WTC11 (cell line): ENCODE data around the gene MRPS27. TPM values are rescaled to one million over a fixed set of nuclear protein-coding genes. Genes with fewer than 3 reads are reported as not detected.
A peak's percentile ranks its signal among the peaks of the same experiment; 100 is the strongest.

ENCODE experiments used
- ATAC-seq: fragments of 200-7000 bp; cut with Tn5 transposase; 2 replicates; pipeline ENCODE4 v1.10.0; 2021; ENCODE audit warnings: mild to moderate bottlenecking, moderate library complexity
- CTCF ChIA-PET: fragments of 300-600 bp; sonication (Branson Sonifier 250); formaldehyde crosslinking; loops from one replicate; lab custom pipeline; 2021; ENCODE audit warnings: antibody characterized with exemption; lab: Charles Lee
- POLR2A ChIA-PET: fragments of 350-600 bp; sonication (Branson Sonifier 250); formaldehyde crosslinking; loops from one replicate; lab custom pipeline; 2021; ENCODE audit warnings: antibody characterized with exemption; lab: Charles Lee
- DNase-seq: peaks from one replicate; pipeline ENCODE4 v3.0.0; 2021; ENCODE audit warnings: low spot score
- H3K27ac Mint-ChIP-seq: 2 replicates; pipeline ENCODE4 v1.8.0; 2021; ENCODE audit warnings: mixed read lengths
- H3K27me3 Mint-ChIP-seq: 2 replicates; pipeline ENCODE4 v1.8.0; 2021; ENCODE audit warnings: low read depth, mild to moderate bottlenecking, moderate library complexity, mixed read lengths
- H3K36me3 Mint-ChIP-seq: 2 replicates; pipeline ENCODE4 v1.8.0; 2021; ENCODE audit warnings: mixed read lengths
- H3K4me1 Mint-ChIP-seq: 2 replicates; pipeline ENCODE4 v1.8.0; 2022; ENCODE audit warnings: mixed read lengths
- H3K4me3 Mint-ChIP-seq: 2 replicates; pipeline ENCODE4 v1.8.0; 2021; ENCODE audit warnings: mild to moderate bottlenecking, moderate library complexity, mixed read lengths
- H3K9me3 Mint-ChIP-seq: 2 replicates; pipeline ENCODE4 v1.8.0; 2021; ENCODE audit warnings: mixed read lengths
- ARID4B ChIP-seq: sonication (generic); formaldehyde crosslinking; IDR thresholded peaks from 2 replicates; pipeline ENCODE4 v1.8.0; 2023; ENCODE audit warnings: missing genetic modification reagents, mild to moderate bottlenecking, borderline replicate concordance
- CTCF ChIP-seq: fragments of 200-600 bp; IDR thresholded peaks from 2 replicates; pipeline ENCODE4 v1.8.0; 2022; ENCODE audit warnings: antibody characterized with exemption
- FOXP1 ChIP-seq: sonication (generic); formaldehyde crosslinking; IDR thresholded peaks from 2 replicates; pipeline ENCODE4 v1.8.0; 2022; ENCODE audit warnings: missing genetic modification reagents, mild to moderate bottlenecking, moderate library complexity, borderline replicate concordance
- JAZF1 ChIP-seq: fragments of 250-450 bp; sonication (Bioruptor Pico); IDR thresholded peaks from 2 replicates; pipeline ENCODE4 v1.9.0; 2021; ENCODE audit warnings: moderate library complexity, mild to moderate bottlenecking, inconsistent platforms
- NFE2L1 ChIP-seq: sonication (generic); formaldehyde crosslinking; IDR thresholded peaks from 2 replicates; pipeline ENCODE4 v1.8.1; 2023; ENCODE audit warnings: missing genetic modification reagents
- NR2C2 ChIP-seq: sonication (generic); formaldehyde crosslinking; IDR thresholded peaks from 2 replicates; pipeline ENCODE4 v1.8.0; 2022; ENCODE audit warnings: mild to moderate bottlenecking, missing genetic modification reagents
- RELA ChIP-seq: sonication (generic); formaldehyde crosslinking; IDR thresholded peaks from 2 replicates; pipeline ENCODE4 v1.8.1; 2022; ENCODE audit warnings: missing genetic modification reagents, mild to moderate bottlenecking, borderline replicate concordance
- SMAD3 ChIP-seq: sonication (generic); formaldehyde crosslinking; IDR thresholded peaks from 2 replicates; pipeline ENCODE4 v1.8.0; 2022; ENCODE audit warnings: missing genetic modification reagents, mild to moderate bottlenecking, borderline replicate concordance
- TEAD1 ChIP-seq: sonication (generic); formaldehyde crosslinking; IDR thresholded peaks from 2 replicates; pipeline ENCODE4 v1.8.0; 2022; ENCODE audit warnings: mild to moderate bottlenecking, missing genetic modification reagents
- ZNF219 ChIP-seq: sonication (generic); formaldehyde crosslinking; IDR thresholded peaks from 2 replicates; pipeline ENCODE4 v1.8.0; 2023; ENCODE audit warnings: missing genetic modification reagents, mild to moderate bottlenecking, borderline replicate concordance
- ZNF317 ChIP-seq: sonication (generic); formaldehyde crosslinking; IDR thresholded peaks from 2 replicates; pipeline ENCODE4 v1.8.1; 2023; ENCODE audit warnings: low read depth, mild to moderate bottlenecking, moderate library complexity, missing genetic modification reagents, borderline replicate concordance
- ZNF532 ChIP-seq: fragments of 250-450 bp; sonication (Bioruptor Pico); IDR thresholded peaks from 2 replicates; pipeline ENCODE4 v1.9.0; 2021; ENCODE audit warnings: mild to moderate bottlenecking, borderline replicate concordance
- ZNF671 ChIP-seq: fragments of 250-450 bp; sonication (Bioruptor Pico); IDR thresholded peaks from 2 replicates; pipeline ENCODE4 v1.8.0; 2021; ENCODE audit warnings: mild to moderate bottlenecking
- total RNA-seq: library from RNA; stranded (reverse); gene quantifications from 3 replicates; pipeline ENCODE4 v1.2.3, GENCODE V29; 2021
- TF ChIP-seq, protein P1 (sequence below): fragments of 250-450 bp; sonication (Bioruptor Pico); IDR thresholded peaks from 2 replicates; pipeline ENCODE4 v1.9.0; 2021; ENCODE audit warnings: mild to moderate bottlenecking
- TF ChIP-seq, protein P2 (sequence below): sonication (generic); formaldehyde crosslinking; IDR thresholded peaks from 2 replicates; pipeline ENCODE4 v1.8.1; 2023; ENCODE audit warnings: mild to moderate bottlenecking, missing genetic modification reagents

Gene MRPS27
- total RNA-seq, 1 experiment from 2014 or later = 80.1 TPM

DNA sequence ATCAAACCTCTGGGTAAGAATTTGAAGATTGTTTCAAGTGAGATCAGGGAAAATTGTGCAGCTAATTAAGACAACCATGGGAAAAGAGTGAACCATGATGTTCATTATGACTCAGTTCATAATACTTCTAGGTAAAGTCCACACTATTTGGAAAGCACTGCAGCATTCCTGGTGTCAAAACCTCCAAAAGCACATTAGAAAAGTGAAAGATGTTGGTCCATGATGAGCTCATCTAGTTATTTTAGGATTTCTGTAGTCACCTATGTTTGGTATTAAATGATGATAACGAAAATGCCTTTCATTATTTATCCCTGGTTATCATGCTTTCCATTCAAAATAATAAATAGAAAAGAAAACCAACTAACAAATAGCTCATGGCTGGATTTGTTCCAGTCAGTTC, 49.3 kb upstream of the MRPS27 start:
- Mint-ChIP-seq H3K4me3 (no peak overlapping the region), H3K4me1 (peaks cover 30% of the 10 kb centered on the region), H3K36me3 (no peaks in the 10 kb centered on the region), H3K27ac (no peak overlapping the region), H3K27me3 (peaks cover 4% of the 10 kb centered on the region; the same call in 1 of the 2 replicates), H3K9me3 (no peaks in the 10 kb centered on the region; the same call in 1 of the 2 replicates)
- no peak for TF ChIP-seq ZNF671
- TF ChIP-seq RELA = no peak
- TF ChIP-seq NFE2L1 (CRISPR knock-in tag) = no peak
- TF ChIP-seq, protein P1, sequence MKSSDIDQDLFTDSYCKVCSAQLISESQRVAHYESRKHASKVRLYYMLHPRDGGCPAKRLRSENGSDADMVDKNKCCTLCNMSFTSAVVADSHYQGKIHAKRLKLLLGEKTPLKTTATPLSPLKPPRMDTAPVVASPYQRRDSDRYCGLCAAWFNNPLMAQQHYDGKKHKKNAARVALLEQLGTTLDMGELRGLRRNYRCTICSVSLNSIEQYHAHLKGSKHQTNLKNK (CRISPR knock-in tag) = no peak
- TF ChIP-seq ZNF532 = no peak
- TF ChIP-seq ARID4B (CRISPR knock-in tag) = no peak
- no peak for TF ChIP-seq ZNF219
- ATAC-seq (no peak), DNase-seq (no peak)
- ChIA-PET CTCF (interaction anchor here (1.5 kb wide), 1 partner anchor 155 kb away, joined by 3 read pairs; no protein-coding TSS in a partner anchor), POLR2A (no interaction called here)

GRCh38 chr5:72368271-72368670, 48.2 kb upstream of the MRPS27 start:
- H3K4me1 Mint-ChIP-seq = peaks cover 40% of the 10 kb centered on the region
- H3K9me3 Mint-ChIP-seq = no peaks in the 10 kb centered on the region; the same call in 1 of the 2 replicates
- ChIA-PET POLR2A (no interaction called here), CTCF (interaction anchor here (1.2 to 3.0 kb wide), 2 partner anchors 155 to 243 kb away, joined by 4 to 30 read pairs; no protein-coding TSS in a partner anchor)
- peaks cover 1% of the 10 kb centered on the region; the same call in 1 of the 2 replicates for H3K27me3 Mint-ChIP-seq
- no peak overlapping the region for H3K27ac Mint-ChIP-seq
- H3K4me3 Mint-ChIP-seq = no peak overlapping the region
- no peak for TF ChIP-seq SMAD3
- no peak for TF ChIP-seq ZNF317 (CRISPR knock-in tag)
- no peak for TF ChIP-seq ZNF671
- TF ChIP-seq FOXP1 (CRISPR knock-in tag) = no peak
- no peak for TF ChIP-seq JAZF1 (CRISPR knock-in tag)
- TF ChIP-seq NR2C2 (CRISPR knock-in tag) = no peak
- DNase-seq = no peak
- ATAC-seq = no peak
- no peaks in the 10 kb centered on the region for H3K36me3 Mint-ChIP-seq

DNA sequence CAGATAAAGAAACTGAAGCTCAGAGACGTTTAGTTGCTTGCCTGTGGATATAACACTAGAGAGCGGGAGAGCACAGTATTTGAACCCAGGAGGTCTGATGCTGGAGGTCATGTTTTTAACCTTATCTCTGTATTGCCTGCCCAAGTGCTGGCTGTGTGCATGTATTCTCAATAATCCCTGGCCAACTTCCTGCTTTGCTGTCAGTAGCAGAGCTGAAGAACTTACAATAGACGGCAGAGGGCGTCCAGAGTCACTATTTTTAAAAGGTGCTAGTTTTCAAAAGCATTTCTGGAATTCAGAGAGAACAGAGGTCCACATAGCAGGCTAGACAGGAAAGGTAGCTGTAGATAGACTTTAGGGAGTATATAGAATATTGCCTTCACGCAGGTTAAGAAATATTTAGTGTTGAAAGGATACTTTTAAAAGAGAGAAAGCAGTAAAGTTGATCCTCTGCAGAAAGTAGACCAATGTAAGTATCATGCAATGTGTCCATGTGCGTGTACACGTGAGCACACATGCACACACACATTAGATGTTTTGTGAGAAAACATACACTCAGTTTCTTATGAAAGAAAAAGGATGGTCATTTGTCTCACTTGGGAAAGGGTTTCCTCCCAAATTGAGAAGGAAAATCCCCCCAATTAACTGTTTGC, 46.4 kb upstream of the MRPS27 start:
- peak; percentile 36 for DNase-seq
- H3K36me3 Mint-ChIP-seq = peaks cover 15% of the 10 kb centered on the region
- POLR2A ChIA-PET = interaction anchor here (1.1 kb wide), 1 partner anchor 158 kb away, joined by 3 read pairs; no protein-coding TSS in a partner anchor
- peaks cover 8% of the 10 kb centered on the region for H3K9me3 Mint-ChIP-seq
- no peaks in the 10 kb centered on the region for H3K27me3 Mint-ChIP-seq
- peak; percentile 64 for ATAC-seq
- 0 out of 2 replicates have a peak, but pooled peaks have one; percentile 31 for TF ChIP-seq TEAD1 (CRISPR knock-in tag)
- TF ChIP-seq, protein P2, sequence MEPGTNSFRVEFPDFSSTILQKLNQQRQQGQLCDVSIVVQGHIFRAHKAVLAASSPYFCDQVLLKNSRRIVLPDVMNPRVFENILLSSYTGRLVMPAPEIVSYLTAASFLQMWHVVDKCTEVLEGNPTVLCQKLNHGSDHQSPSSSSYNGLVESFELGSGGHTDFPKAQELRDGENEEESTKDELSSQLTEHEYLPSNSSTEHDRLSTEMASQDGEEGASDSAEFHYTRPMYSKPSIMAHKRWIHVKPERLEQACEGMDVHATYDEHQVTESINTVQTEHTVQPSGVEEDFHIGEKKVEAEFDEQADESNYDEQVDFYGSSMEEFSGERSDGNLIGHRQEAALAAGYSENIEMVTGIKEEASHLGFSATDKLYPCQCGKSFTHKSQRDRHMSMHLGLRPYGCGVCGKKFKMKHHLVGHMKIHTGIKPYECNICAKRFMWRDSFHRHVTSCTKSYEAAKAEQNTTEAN (CRISPR knock-in tag) = no peak
- peak; percentile 36 for TF ChIP-seq CTCF
- CTCF ChIA-PET = interaction anchor here (0.6 to 3.0 kb wide), 26 partner anchors 10 to 514 kb away, joined by 3 to 30 read pairs (median 4); partner anchors contain the start of genes MRPS27 and PTCD2
- H3K27ac Mint-ChIP-seq = no peak overlapping the region
- H3K4me1 Mint-ChIP-seq = peaks cover 50% of the 10 kb centered on the region
- H3K4me3 Mint-ChIP-seq = no peak overlapping the region
